Measurements from ENCODE around the gene ZFAND3. TPM values are rescaled to one million over a fixed set of nuclear protein-coding genes. Genes with fewer than 3 reads are reported as not detected.

The ZFAND3 gene
- total and polyA plus RNA-seq, 2 of the 4 experiments (the other 2 are of a cell fraction) = 10.9 to 26.7 TPM

DNA sequence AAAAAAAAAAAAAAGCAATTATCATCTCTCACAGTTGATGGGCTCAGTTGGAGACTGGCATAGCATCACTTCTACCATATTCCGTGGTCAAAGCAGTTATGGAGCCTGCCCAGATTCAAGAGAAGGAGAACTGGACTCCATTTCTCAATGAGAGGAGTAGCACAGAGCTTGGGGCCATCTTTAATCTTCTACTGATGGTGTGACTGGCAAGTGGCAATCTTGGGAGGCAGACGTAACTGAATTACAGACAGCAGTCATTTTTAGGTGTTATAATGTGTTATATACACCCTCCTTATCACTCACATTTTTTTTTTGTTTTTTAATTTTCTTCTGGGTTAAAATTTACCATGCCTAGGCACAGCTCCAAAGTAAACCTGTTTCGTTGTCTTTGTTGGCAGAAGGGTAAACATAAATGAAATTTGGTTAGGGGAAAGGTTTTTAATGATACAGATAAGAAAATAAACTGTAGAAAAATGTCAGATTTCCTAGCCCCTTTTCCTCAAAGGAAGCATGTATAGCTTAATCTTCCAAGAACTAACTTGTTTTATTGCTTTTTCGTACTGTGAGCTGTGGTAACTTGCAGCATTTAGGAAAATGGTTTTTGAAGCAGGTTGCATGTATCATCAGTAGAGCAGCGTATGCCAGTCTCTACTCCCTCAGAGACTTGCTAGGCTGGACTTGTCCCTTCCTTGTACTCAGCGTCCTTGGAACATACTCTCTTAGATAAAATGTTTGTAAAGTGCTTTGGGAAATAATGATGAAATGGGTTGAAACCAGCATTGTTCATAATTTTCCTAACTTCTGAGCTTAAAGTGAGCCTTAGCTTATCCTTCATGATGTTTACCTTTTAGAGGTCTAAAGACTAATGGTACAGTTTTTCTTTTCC lies 25.7 kb downstream of the ZFAND3 start:
- Histone ChIP-seq H2BK5ac (ENCODE audit: low read depth, low read length, poor library complexity, severe bottlenecking) (no peak overlapping the region), H3K79me1 (ENCODE audit: low read depth in 1 of 2, low read length in 2 of 2) (peaks cover 5 to 75% of the 10 kb centered on the region in 2 experiments), H4K20me1 (ENCODE audit: insufficient read depth, low read length) (peaks cover 88% of the 10 kb centered on the region), H3K4me3 (ENCODE audit: insufficient read depth, low read depth, low read length) (no peak overlapping the region), H3K56ac (ENCODE audit: extremely low read depth, insufficient read depth, low read length) (no peak overlapping the region), H3K9me1 (ENCODE audit: insufficient read depth, low read length) (peaks cover 21% of the 10 kb centered on the region), H2AK5ac (ENCODE audit: low read depth, low read length) (no peak overlapping the region), H2AFZ (replicated peaks; ENCODE audit: low read length, poor library complexity) (no peak overlapping the region), H4K91ac (ENCODE audit: insufficient read depth, low read depth, low read length) (no peak overlapping the region), H2BK15ac (ENCODE audit: low read depth, low read length) (no peak overlapping the region), H3K4ac (ENCODE audit: low read depth, low read length) (no peak overlapping the region), H3K18ac (ENCODE audit: low read depth, low read length) (no peak overlapping the region), H2AK9ac (replicated peaks; ENCODE audit: low read depth, low read length, poor library complexity) (no peak overlapping the region), H3K27ac (ENCODE audit: insufficient read depth, low read length) (no peak overlapping the region), H2BK120ac (ENCODE audit: low read depth, low read length) (no peak overlapping the region), H3K4me1 (ENCODE audit: control insufficient read depth, insufficient read depth, low read length) (peaks cover 9% of the 10 kb centered on the region; the same call in 1 of the 2 replicates), H3K27me3 (ENCODE audit: control insufficient read depth, insufficient read depth, low read length) (no peaks in the 10 kb centered on the region), H3K9me3 (ENCODE audit: control insufficient read depth, insufficient read depth, low read length) (no peaks in the 10 kb centered on the region), H3K4me2 (ENCODE audit: low read depth, low read length) (no peak overlapping the region), H3K36me3 (ENCODE audit: control insufficient read depth, insufficient read depth, low read length) (0 out of 2 replicates have a peak, but pooled peaks cover 1% of the 10 kb centered on the region), H2BK20ac (ENCODE audit: low read depth, low read length) (no peak overlapping the region), H3K9ac (ENCODE audit: low read depth, low read length) (no peak overlapping the region), H3K23ac (ENCODE audit: low read depth, low read length) (peak overlapping the region; percentile 48; the same call in 1 of the 2 replicates), H3K14ac (replicated peaks; ENCODE audit: low read depth, low read length) (0 out of 2 replicates have a peak overlapping the region, but pooled peaks have one; percentile 22), H4K5ac (ENCODE audit: low read depth, low read length) (no peak overlapping the region), H4K8ac (ENCODE audit: low read depth in 2 of 2, low read length in 2 of 2) (peak overlapping the region in 1 of 2 experiments; percentile 30; a peak in 1 of 4 replicates)
- dilution Hi-C loops (cut with HindIII; ENCODE audit: low sequenced_read_pairs, unreplicated experiment) = no loop called here
- in situ Hi-C loops (cut with MboI; ENCODE audit: low sequenced_read_pairs) = no loop called here
- ChIA-PET POLR2A (ENCODE audit: unreplicated experiment) (no interaction called here), CTCF (interaction anchor here (0.6 to 0.8 kb wide), 2 partner anchors 25 to 858 kb away, joined by 3 read pairs; partner anchors contain the start of gene GLO1)
- no peak for DNase-seq
- intact Hi-C loops (cut with micrococcal nuclease) = no loop called here
- TF ChIP-seq CEBPB (IDR thresholded peaks at IDR 0.05; ENCODE audit: low read depth, low read length) = no peak
- no peak for TF ChIP-seq MAFK (IDR thresholded peaks at IDR 0.05; ENCODE audit: low read depth, low read length)
- no peak for TF ChIP-seq RAD21 (IDR thresholded peaks at IDR 0.05; ENCODE audit: low read length)
- TF ChIP-seq, protein P1, sequence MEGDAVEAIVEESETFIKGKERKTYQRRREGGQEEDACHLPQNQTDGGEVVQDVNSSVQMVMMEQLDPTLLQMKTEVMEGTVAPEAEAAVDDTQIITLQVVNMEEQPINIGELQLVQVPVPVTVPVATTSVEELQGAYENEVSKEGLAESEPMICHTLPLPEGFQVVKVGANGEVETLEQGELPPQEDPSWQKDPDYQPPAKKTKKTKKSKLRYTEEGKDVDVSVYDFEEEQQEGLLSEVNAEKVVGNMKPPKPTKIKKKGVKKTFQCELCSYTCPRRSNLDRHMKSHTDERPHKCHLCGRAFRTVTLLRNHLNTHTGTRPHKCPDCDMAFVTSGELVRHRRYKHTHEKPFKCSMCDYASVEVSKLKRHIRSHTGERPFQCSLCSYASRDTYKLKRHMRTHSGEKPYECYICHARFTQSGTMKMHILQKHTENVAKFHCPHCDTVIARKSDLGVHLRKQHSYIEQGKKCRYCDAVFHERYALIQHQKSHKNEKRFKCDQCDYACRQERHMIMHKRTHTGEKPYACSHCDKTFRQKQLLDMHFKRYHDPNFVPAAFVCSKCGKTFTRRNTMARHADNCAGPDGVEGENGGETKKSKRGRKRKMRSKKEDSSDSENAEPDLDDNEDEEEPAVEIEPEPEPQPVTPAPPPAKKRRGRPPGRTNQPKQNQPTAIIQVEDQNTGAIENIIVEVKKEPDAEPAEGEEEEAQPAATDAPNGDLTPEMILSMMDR (conservative IDR thresholded peaks at IDR 0.05; ENCODE audit: low read depth, low read length) = no peak
- TF ChIP-seq SMC3 (IDR thresholded peaks at IDR 0.05; ENCODE audit: low read depth, low read length) = no peak
- TF ChIP-seq POLR2A (IDR thresholded peaks at IDR 0.05; ENCODE audit: low read depth, low read length) = no peak
- no peak for TF ChIP-seq MAZ (IDR thresholded peaks at IDR 0.05; ENCODE audit: borderline replicate concordance, low read depth, low read length)
- no peak for TF ChIP-seq FOS (IDR thresholded peaks at IDR 0.05; ENCODE audit: low read depth, low read length)
- no peak for TF ChIP-seq CHD1 (IDR thresholded peaks at IDR 0.05; ENCODE audit: low read depth, low read length)
- TF ChIP-seq NFE2L2 (IDR thresholded peaks at IDR 0.05; ENCODE audit: low read depth, low read length) = no peak
- TF ChIP-seq BHLHE40 (IDR thresholded peaks at IDR 0.05; ENCODE audit: low read depth, low read length) = no peak
- TF ChIP-seq, protein P2, sequence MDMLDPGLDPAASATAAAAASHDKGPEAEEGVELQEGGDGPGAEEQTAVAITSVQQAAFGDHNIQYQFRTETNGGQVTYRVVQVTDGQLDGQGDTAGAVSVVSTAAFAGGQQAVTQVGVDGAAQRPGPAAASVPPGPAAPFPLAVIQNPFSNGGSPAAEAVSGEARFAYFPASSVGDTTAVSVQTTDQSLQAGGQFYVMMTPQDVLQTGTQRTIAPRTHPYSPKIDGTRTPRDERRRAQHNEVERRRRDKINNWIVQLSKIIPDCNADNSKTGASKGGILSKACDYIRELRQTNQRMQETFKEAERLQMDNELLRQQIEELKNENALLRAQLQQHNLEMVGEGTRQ (IDR thresholded peaks at IDR 0.05; ENCODE audit: low read depth, low read length) = no peak
- no peak for TF ChIP-seq MXI1 (IDR thresholded peaks at IDR 0.05; ENCODE audit: borderline replicate concordance, low read depth, low read length)
- no peak for TF ChIP-seq RCOR1 (IDR thresholded peaks at IDR 0.05; ENCODE audit: insufficient replicate concordance, low read length)
- no peak for TF ChIP-seq RFX5 (IDR thresholded peaks at IDR 0.05; ENCODE audit: low read depth, low read length)
- BruUV-seq (replicated peaks) = no TSS peak
- no peak for ATAC-seq (ENCODE audit: low read depth)
- 100% methylated on average over 1 of the region's 6 CpGs; no CpG with 5 or more reads in 1 of the 2 experiments for WGBS, 2 experiments (ENCODE audit: extremely low coverage in 2 of 2, insufficient read length in 1 of 2)

Data from IMR-90 (cell line).